ENCODE data around the gene LEMD1.
"Not testable (repeated sequence)": the region's sequence is repeated elsewhere in the genome, so short reads cannot be mapped to it uniquely, and the experiment has no call there.

Gene LEMD1

DNA sequence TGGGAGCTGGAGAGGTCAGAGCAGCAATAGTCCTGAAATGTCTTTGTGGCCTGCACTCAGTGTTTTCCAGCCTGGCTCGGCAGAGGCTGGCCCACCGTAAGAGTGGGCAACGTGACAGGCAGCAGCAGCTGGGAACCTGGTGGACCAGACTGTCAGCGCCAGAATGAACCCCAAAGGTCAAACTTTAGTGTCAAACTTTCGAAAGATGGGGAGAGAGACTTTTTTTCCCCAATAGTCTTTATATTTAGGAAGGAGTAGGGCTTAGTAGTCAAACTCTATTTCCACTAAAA, 23.7 kb upstream of the LEMD1 start:
- no peak for DNase-seq

- DNase-seq = no peak
Measured at GRCh38 chr1:205444931-205445645, 23.2 kb upstream of the LEMD1 start.

DNA sequence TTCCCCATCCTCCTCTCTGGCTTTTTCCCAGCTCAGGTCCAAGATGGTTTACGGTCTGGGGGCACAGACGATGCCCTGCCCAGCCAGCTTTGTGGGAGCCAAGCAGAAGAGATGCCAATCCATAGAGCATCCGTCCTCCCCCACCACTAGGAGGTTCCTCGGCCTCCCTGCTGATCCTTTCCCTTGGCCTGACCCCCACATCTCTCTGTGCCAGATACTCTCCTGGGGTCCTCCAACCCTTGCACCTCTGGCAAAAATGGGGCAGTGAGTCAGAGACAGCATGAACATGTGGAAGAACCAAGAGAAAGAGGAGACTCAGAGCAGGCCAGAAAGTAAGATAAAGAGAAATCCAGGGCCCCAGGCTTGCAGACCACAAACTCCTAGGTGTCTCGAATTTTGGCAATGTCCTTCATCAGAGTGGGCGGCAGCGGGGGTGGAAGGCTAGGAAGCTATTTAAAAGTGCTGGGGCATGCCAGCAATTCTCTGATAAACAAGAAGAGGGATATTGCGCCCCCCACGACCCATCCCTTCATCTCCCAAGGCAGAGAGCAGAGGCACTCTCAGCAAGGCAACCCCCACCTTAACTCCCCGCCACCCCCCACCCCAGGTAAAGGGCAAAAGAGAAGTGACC, 22.6 kb upstream of the LEMD1 start:
- no peak for DNase-seq

DNA sequence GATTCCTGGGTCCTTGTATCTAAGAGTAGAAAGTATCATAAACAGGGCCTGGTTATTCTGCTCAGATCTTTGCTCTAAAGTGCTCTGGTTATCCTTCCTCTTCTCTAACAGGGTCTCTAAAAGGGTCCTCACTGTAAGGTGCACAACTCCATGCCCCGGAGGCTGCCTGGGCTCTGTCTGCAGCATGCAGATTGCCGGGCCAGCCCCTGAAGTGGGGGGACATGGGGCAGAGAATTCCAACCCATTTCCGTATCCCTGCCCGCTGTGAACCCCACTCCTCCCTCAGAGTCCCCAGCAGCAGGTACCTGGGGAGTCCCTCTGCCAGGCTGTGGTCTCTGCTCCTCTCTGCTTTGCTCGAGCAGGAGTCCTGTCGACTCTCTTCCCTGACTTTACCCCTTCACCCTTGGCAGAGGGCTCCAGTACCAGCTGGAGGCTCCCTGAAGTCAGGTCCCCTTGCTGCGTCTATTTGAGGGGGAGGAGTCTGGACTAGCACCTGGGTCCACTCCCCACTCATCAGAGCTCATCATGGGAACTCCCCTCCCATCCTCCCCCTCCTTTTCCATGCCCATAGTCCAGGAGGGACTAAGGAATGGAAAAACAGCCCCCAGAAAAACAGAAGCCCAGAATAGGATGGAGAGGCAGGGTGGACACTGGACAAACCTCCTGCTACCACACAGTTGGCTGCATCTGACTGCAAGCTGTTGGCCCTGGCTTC, 21.9 kb upstream of the LEMD1 start:
- no peak for DNase-seq

GRCh38 chr1:205442051-205442725, 20.3 kb upstream of the LEMD1 start:
- DNase-seq = no peak

- no peak for DNase-seq
Measured at GRCh38 chr1:205441716-205442050, 19.8 kb upstream of the LEMD1 start.

DNA sequence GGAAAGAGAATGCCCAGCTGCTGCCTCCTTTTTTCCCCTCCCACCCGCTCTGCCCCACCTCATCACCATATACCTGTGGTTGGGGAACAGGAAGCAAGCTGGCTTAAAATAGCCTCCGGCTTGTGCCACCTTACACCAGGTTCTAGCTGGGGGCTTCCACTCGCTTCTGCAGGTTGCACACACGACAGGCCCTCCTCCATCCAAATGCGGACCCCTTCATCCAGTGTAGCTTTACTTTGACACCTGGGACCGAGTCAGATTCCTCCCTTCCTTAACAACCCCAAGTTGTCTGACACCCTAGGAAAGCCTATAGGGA, 19.4 kb upstream of the LEMD1 start:
- DNase-seq = no peak

DNA sequence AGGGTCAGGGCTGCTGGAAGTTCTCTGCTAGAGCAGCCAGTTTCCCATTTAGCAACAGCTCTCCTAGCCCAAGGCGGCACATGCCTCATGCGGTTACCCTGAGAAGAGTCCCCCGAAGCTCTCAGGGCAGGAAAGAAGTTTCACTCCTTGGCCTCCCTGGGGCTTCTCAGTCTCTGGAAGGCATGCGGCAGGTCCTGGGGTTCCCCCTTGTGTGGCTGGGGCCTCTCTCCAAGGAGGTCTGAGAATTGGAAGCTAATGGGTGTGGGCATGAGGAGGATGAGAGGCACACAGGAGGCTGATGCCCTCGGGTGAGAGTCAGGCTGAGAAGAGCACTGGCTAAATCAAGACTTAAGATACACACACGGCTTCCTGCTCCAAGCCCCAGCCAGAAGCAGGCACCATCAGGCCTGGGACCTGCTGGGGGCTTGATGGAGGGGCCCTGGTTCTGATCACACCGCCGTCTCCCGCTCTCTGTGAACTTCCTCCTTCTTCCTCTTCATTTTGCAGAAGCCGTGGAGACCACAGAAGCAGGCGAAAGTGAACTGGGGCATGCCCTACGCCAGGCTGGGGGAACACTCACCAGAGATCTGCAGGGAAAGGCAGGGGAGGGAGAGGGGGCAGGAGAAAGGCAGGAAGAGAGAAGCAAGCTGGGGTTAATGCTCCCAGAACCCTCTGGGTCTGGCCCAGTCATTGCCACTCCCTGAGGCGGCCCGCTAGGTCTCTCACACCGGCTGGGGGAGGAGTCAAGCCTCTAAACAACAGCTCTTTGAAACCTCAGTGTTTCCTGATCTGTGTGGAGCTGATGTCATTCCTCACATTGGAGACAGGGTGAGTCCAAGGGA, 18.8 kb upstream of the LEMD1 start:
- DNase-seq = no peak

DNA sequence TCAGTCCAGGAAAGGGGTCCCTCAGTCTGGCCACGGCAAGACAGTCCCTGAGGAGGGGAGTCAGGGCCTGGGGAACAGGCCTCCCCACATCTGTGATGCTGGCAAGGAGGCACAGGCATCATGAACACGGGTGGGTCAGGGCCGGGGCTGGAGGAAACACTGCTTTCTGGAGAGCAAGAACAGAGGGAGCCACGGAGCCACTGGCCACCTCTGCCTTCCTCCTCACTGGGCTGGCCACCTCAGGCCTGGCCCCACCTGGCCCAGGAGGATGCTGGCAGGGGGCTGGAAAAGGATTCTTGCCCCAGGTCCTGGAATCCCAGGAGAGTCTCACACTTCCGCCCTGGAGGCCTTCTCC, 18.2 kb upstream of the LEMD1 start:
- DNase-seq = no peak

DNA sequence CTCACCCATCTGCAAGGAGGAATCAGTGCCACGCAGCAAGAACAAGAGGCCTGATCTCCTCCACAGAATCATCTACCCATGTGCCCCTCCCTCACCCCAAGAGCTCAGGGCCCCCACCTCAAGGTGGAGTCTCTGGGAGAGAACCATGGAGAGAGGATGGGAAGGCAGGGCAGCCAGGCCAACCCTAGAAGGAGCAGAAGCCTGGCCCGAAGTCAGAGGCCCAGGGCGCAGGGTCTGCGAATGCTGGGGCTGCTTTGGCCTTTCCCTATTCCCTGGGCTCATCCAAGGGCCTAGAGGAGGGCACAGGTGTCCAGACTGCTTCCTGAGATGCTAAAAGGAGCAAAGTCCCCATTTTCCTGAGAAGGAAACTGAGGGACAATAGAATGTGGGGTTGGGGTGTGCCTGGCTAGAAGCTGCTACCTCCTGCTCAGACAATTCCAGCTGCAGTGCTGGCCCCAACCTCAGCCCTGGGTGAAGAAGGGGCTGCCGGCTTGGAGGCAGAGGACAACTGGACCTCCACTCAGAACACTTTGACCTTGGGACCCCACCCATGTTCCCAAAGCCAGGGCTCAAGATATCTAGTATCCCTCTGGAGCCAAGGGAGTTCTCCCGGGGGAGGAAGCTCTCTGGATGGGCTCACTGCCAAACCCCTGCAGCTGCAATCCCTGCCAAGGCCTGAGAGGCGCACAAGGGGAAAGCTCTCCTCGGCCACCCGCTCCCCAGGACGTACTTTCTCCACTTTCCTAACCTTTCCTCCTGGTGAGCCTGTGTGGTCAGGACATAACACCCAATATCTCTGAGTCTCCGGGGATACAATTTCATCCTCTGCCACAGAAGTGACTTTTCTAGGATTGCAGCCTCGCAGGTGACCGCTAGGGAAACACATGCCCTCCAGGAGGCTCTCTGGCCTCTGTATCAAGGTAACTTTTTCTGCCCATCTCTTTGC, 16.6 kb upstream of the LEMD1 start:
- DNase-seq = peak; percentile 83

DNA sequence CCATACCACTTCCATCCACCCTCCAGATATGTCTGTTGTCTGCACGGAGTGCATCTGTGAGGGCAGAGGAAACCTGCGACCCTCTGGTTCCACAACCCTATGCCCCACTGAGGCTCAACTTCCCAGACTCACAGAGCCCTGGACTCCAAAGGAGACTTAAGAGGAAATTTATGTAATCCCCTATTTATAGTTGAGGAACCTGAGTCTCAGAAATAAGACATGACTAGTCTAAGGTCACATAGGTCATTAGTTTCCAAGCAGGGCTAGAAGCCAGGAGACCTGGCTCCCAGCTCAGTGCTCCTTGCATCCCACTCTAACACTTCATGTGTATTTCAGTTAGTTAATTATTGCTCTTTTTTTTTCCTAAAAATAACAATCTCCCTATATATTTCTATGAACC, 15.7 kb upstream of the LEMD1 start:
- DNase-seq = no peak

DNA sequence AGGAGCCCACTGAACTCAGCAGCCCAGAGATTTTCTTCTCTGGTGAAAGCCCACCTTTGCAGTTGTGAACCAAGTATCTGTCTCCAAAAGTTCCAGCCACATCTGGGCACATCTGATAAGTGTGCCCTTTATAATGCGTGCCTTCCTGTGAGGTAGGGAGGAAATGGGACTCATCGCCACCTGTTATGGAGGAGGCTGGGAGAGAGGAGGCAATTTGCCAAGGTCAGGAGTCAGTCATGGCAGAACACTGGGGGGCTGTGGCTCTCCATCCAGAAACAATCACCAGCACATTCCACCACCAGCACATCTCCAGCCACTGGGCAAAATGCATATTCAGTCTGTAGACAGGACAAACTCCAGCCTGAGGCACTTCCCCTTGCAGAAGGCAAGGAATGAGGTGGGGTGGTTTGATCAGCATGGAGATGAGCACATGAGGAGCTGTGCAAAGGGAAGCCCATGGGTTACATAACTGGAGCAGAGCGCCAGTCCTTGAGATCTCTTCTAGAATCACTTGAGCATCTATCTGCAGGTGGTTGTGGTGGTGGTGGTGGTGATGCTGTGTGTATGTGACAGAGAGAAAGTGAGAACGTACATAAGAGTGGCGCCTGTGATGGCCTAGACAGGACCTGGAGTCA, 15.0 kb upstream of the LEMD1 start:
- no peak for DNase-seq

GRCh38 chr1:205435578-205436573, 14.0 kb upstream of the LEMD1 start:
- no peak for DNase-seq

DNA sequence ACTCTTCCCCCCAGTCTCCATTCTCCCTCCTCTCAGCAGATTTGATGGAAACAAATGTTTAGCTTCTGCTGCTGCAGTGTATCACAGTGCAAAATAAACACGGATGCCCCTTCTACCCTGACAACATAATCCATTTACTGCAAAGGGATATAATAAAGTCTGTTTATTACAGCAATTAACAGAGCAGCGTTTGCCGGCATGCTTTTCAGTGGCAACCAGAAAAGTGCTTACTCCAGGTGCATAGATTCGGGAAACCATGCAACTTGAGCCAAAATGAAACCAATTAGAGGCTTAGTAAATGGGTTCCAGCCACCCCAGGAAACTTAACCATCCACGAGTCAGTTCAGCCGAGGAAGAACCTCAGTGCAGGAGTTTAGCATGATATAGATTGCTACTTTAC, 12.9 kb upstream of the LEMD1 start:
- peak; percentile 86 for DNase-seq

GRCh38 chr1:205432692-205433091, 10.8 kb upstream of the LEMD1 start:
- DNase-seq = not testable (repeated sequence)

DNA sequence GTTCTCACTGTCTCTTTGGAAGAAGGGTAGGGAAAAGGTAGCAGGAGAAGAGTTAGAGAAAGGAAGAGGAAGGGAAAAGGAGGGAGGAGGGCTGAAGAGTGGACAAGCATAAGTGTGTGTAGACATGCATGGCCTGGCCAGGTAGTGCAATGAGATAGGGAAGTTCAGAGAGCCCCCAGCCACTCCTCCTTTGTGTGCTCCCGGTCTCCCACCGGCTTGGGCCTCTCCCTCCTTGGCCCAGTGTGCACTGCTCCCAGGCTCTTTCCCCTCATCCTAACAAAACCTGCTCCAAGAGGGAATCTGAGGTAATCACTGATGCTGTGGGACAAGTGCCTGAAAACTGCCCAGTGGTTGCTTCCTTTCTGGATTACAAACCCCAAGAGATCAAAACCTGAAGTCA, 10.3 kb upstream of the LEMD1 start:
- no peak for DNase-seq

DNA sequence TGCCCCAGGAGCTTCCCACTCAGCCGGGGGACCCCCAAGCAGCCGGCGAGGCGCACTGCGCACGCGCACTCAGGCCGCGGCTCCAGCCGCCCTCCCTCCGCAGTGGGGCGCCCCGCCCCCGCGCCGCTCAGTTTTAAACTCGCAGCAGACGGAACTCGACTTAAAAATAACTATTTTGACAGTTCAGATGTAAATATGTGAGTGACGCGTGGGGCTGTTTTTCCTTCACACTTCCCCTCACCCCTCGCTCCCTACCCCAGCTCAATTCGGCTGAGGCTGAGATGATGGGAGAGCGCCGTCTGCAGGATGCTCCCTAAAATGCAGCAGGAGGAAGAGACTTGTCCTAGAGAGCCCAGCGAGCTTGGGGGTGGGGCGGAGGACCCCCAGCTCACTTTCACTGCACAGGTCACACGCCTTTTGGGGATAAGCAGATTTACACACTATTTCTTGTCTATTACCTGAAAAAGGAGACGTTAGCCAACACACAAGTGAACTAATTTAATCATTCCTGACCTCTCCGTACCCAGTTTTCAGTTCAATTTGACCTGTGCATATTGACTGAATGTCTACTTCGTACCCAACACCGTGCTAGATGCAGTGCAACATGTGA, 8.9 kb upstream of the LEMD1 start:
- DNase-seq = peak; percentile 34

GRCh38 chr1:205429762-205430695, 8.2 kb upstream of the LEMD1 start:
- DNase-seq = no peak
